SHP77 treated with DMSO at 0.1 percent for 48 hours (cell line): ENCODE data around the gene CDYL.

ENCODE experiments used
- DNase-seq: peaks from one replicate; lab custom pipeline; 2025; lab: John Stamatoyannopoulos, UW

Gene CDYL

GRCh38 chr6:4935975-4936680 is 159.9 kb downstream of the CDYL start:
- no peak for DNase-seq

GRCh38 chr6:4936681-4937041 is 160.5 kb downstream of the CDYL start:
- DNase-seq: no peak

GRCh38 chr6:4937414-4937813 is 161.2 kb downstream of the CDYL start:
- DNase-seq: no peak

GRCh38 chr6:4939241-4939640 is 163.0 kb downstream of the CDYL start:
- no peak for DNase-seq

GRCh38 chr6:4940416-4940815 is 164.2 kb downstream of the CDYL start:
- no peak for DNase-seq

- no peak for DNase-seq
These were observed 165.8 kb downstream of the CDYL start for GRCh38 chr6:4941782-4942672.

- DNase-seq: no peak
These were observed 166.4 kb downstream of the CDYL start for GRCh38 chr6:4942673-4943009.

GRCh38 chr6:4943716-4944115 is 167.5 kb downstream of the CDYL start:
- DNase-seq: no peak

- DNase-seq: no peak
These were observed 168.1 kb downstream of the CDYL start for GRCh38 chr6:4944325-4944724.

GRCh38 chr6:4946521-4946920 is 170.3 kb downstream of the CDYL start:
- DNase-seq: no peak

GRCh38 chr6:4947716-4948115 is 171.5 kb downstream of the CDYL start:
- DNase-seq: no peak

GRCh38 chr6:4948781-4949450 is 172.7 kb downstream of the CDYL start:
- no peak for DNase-seq

- DNase-seq: no peak
These were observed 173.9 kb downstream of the CDYL start for GRCh38 chr6:4950076-4950475.

- no peak for DNase-seq
These were observed 174.8 kb downstream of the CDYL start for GRCh38 chr6:4950836-4951533.

GRCh38 chr6:4953440-4953839 is 177.2 kb downstream of the CDYL start:
- no peak for DNase-seq

GRCh38 chr6:4956625-4957024 is 180.4 kb downstream of the CDYL start:
- DNase-seq: no peak

GRCh38 chr6:4957521-4958231 is 181.5 kb downstream of the CDYL start:
- DNase-seq: no peak

GRCh38 chr6:4958624-4959023 is 182.4 kb downstream of the CDYL start:
- no peak for DNase-seq

- no peak for DNase-seq
These were observed 185.3 kb downstream of the CDYL start for GRCh38 chr6:4961322-4962168.

- no peak for DNase-seq
These were observed 186.7 kb downstream of the CDYL start for GRCh38 chr6:4962905-4963304.
